Osteoblast (primary cell): ENCODE results near the gene ITSN1. TPM values are rescaled to one million over a fixed set of nuclear protein-coding genes. Genes with fewer than 3 reads are reported as not detected.
"Not testable (repeated sequence)": the region's sequence is repeated elsewhere in the genome, so short reads cannot be mapped to it uniquely, and the experiment has no call there.

Source experiments
- DNase-seq: peaks from one replicate; pipeline ENCODE4 v3.0.0; 2011; ENCODE audit warnings: low spot score, mixed read lengths; ENCODE audit not compliant: insufficient read length; ENCODE audit errors: missing footprints
- H2AFZ ChIP-seq: 2 replicates; pipeline ENCODE4 v1.6.0; 2011; ENCODE audit warnings: mild to moderate bottlenecking, low read length
- H3K27ac ChIP-seq: 2 replicates; pipeline ENCODE4 v1.5.1; 2011; ENCODE audit warnings: mild to moderate bottlenecking, low read depth, low read length, moderate library complexity
- H3K27me3 ChIP-seq: 2 replicates; pipeline ENCODE4 v1.6.0; 2012; ENCODE audit warnings: mild to moderate bottlenecking, control low read depth, inconsistent platforms, low read length, moderate library complexity; ENCODE audit not compliant: insufficient read depth
- H3K36me3 ChIP-seq: 2 replicates; pipeline ENCODE4 v1.5.1; 2011; ENCODE audit warnings: mild to moderate bottlenecking, low read length, control low read depth, moderate library complexity; ENCODE audit not compliant: insufficient read depth
- H3K4me1 ChIP-seq: 2 replicates; pipeline ENCODE4 v1.5.1; 2011; ENCODE audit warnings: mild to moderate bottlenecking, low read length, control low read depth, moderate library complexity; ENCODE audit not compliant: insufficient read depth
- H3K4me2 ChIP-seq: 2 replicates; pipeline ENCODE4 v1.6.0; 2011; ENCODE audit warnings: mild to moderate bottlenecking, low read length; ENCODE audit not compliant: insufficient read depth
- H3K4me3 ChIP-seq: fragments of 200-600 bp; sonication (generic); 3 replicates; pipeline ENCODE4 v1.5.1; 2012; ENCODE audit warnings: mild to moderate bottlenecking, low read length, inconsistent platforms; ENCODE audit not compliant: insufficient read depth
- H3K79me2 ChIP-seq: 2 replicates; pipeline ENCODE4 v1.6.0; 2012; ENCODE audit warnings: mild to moderate bottlenecking, low read length, control low read depth, inconsistent platforms; ENCODE audit not compliant: insufficient read depth
- H3K9me3 ChIP-seq: 2 replicates; pipeline ENCODE4 v1.5.1; 2011; ENCODE audit warnings: low read depth, low read length, control low read depth
- H4K20me1 ChIP-seq: 2 replicates; pipeline ENCODE4 v1.6.0; 2012; ENCODE audit warnings: mild to moderate bottlenecking, low read length, control low read depth; ENCODE audit not compliant: insufficient read depth
- CTCF ChIP-seq: IDR thresholded peaks from 2 replicates; pipeline ENCODE4 v1.5.1; 2011; ENCODE audit warnings: mild to moderate bottlenecking, low read depth, low read length, moderate library complexity; ENCODE audit errors: extremely low read depth
- total RNA-seq: library from RNA; depleted of rRNA; stranded (reverse); fragments of >200 nt; gene quantifications from 2 replicates; pipeline ENCODE4 v1.2.3, GENCODE V29; 2012

The ITSN1 gene
- total RNA-seq, 1 donor, result 42.7 TPM

DNA sequence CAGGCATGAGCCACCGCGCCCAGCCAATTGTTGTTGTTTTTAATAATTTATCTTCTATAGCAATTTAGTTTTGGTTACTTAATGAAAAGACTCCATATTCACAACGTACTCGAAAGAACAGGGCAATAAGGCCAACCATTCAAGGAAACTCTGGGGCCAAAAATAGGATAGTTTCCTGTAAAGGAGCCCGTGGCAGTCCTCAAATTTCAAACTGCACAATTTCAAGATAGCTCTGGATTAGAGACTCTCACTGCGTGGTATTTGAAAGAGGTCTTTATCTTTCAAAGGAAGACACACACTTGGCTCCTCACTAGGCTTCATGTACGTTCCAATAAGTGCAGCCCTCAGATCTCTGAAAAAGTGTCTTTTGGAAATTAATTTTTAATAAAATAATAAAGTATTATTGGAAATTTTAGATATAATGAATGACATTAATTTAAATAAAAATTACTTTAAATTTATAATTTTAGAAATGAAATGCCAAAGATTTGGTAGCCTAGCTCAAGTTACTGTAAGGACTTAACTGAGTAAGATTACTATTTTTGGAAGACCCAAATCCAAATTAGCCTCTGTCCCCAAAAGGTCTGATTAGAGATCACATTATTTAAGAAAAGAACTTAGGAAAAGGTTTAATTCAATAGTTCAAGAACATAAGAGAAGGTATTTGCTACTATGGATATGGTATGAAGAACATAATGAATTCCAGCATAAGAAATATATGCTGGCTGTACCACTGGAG lies 31.1 kb upstream of the ITSN1 start:
- Histone ChIP-seq H3K27me3 (no peaks in the 10 kb centered on the region), H3K27ac (no peak overlapping the region), H3K36me3 (peaks cover 31% of the 10 kb centered on the region), H3K4me2 (no peak overlapping the region), H3K4me3 (no peak overlapping the region), H3K4me1 (no peaks in the 10 kb centered on the region), H3K9me3 (no peaks in the 10 kb centered on the region), H2AFZ (no peak overlapping the region), H3K79me2 (no peaks in the 10 kb centered on the region), H4K20me1 (no peaks in the 10 kb centered on the region)
- TF ChIP-seq CTCF, result no peak
- no peak for DNase-seq

- not testable (repeated sequence) for DNase-seq, H3K4me1 ChIP-seq, H3K79me2 ChIP-seq, H3K4me3 ChIP-seq, H2AFZ ChIP-seq, H3K27me3 ChIP-seq, H3K27ac ChIP-seq, H4K20me1 ChIP-seq, H3K9me3 ChIP-seq, H3K4me2 ChIP-seq
- peaks cover 45% of the 10 kb centered on the region for H3K36me3 ChIP-seq
Measured at GRCh38 chr21:33617565-33617964, 24.7 kb upstream of the ITSN1 start.

GRCh38 chr21:33618407-33618806 lies 23.9 kb upstream of the ITSN1 start:
- Histone ChIP-seq H3K79me2 (no peaks in the 10 kb centered on the region), H3K36me3 (peaks cover 40% of the 10 kb centered on the region), H4K20me1 (peaks cover 2% of the 10 kb centered on the region), H3K4me2 (no peak overlapping the region), H3K4me1 (no peaks in the 10 kb centered on the region), H2AFZ (no peak overlapping the region), H3K4me3 (no peak overlapping the region), H3K27me3 (no peaks in the 10 kb centered on the region), H3K27ac (no peak overlapping the region), H3K9me3 (no peaks in the 10 kb centered on the region)
- no peak for TF ChIP-seq CTCF
- DNase-seq, result peak; percentile 34

DNA sequence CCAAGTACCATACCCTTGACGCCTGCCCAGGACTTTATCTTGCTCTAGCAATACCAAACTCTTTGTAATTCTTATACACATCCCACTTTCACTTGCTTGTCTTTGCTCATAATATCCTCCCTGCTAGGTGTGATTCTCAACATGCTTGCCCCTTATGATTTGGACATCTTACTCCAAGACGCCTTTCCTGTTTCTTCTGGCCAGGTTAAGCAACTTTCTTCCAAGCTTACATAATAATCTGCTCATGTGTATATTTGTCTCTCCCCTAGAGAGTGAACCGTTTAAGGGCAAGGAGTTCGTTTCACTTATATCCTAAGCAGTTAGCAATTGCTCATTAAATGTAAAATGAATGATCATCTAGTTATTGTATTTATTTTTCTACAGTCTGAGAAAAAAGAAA lies 22.6 kb upstream of the ITSN1 start:
- H3K79me2 ChIP-seq, result no peaks in the 10 kb centered on the region
- H3K27me3 ChIP-seq, result no peaks in the 10 kb centered on the region
- TF ChIP-seq CTCF, result no peak
- no peaks in the 10 kb centered on the region for H3K9me3 ChIP-seq
- peaks cover 45% of the 10 kb centered on the region for H3K36me3 ChIP-seq
- no peaks in the 10 kb centered on the region for H3K4me1 ChIP-seq
- H3K4me3 ChIP-seq, result no peak overlapping the region
- H3K4me2 ChIP-seq, result no peak overlapping the region
- peaks cover 2% of the 10 kb centered on the region for H4K20me1 ChIP-seq
- no peak overlapping the region for H3K27ac ChIP-seq
- H2AFZ ChIP-seq, result no peak overlapping the region
- no peak for DNase-seq
